ENCODE data around the gene NUP188.

DNA sequence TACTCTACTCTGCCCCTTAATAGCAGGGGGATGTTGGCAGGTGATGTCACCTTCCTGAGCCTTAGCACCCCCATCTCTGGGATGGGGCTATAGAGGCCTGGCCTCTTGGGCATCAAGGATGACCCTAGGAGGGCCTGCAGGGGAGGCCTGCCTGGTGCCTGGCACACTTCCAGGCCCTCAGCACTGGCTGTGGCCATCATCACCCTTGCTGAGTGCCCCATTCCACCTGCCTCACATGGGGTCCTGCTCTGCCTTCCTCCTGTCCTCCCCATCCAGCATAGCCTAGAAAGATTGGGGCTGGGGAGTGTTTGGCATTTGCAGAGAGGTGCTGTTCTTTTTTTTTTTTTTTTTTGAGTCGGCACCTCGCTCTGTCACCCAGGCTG lies 44.4 kb upstream of the NUP188 start:
- TF ChIP-seq, protein P1, sequence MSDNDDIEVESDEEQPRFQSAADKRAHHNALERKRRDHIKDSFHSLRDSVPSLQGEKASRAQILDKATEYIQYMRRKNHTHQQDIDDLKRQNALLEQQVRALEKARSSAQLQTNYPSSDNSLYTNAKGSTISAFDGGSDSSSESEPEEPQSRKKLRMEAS (IDR thresholded peaks at IDR 0.05), result no peak
- TF ChIP-seq, protein P2, sequence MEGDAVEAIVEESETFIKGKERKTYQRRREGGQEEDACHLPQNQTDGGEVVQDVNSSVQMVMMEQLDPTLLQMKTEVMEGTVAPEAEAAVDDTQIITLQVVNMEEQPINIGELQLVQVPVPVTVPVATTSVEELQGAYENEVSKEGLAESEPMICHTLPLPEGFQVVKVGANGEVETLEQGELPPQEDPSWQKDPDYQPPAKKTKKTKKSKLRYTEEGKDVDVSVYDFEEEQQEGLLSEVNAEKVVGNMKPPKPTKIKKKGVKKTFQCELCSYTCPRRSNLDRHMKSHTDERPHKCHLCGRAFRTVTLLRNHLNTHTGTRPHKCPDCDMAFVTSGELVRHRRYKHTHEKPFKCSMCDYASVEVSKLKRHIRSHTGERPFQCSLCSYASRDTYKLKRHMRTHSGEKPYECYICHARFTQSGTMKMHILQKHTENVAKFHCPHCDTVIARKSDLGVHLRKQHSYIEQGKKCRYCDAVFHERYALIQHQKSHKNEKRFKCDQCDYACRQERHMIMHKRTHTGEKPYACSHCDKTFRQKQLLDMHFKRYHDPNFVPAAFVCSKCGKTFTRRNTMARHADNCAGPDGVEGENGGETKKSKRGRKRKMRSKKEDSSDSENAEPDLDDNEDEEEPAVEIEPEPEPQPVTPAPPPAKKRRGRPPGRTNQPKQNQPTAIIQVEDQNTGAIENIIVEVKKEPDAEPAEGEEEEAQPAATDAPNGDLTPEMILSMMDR (IDR thresholded peaks at IDR 0.05; ENCODE audit: low read depth, low read length, missing input control), result no peak
- TF ChIP-seq, protein P3, sequence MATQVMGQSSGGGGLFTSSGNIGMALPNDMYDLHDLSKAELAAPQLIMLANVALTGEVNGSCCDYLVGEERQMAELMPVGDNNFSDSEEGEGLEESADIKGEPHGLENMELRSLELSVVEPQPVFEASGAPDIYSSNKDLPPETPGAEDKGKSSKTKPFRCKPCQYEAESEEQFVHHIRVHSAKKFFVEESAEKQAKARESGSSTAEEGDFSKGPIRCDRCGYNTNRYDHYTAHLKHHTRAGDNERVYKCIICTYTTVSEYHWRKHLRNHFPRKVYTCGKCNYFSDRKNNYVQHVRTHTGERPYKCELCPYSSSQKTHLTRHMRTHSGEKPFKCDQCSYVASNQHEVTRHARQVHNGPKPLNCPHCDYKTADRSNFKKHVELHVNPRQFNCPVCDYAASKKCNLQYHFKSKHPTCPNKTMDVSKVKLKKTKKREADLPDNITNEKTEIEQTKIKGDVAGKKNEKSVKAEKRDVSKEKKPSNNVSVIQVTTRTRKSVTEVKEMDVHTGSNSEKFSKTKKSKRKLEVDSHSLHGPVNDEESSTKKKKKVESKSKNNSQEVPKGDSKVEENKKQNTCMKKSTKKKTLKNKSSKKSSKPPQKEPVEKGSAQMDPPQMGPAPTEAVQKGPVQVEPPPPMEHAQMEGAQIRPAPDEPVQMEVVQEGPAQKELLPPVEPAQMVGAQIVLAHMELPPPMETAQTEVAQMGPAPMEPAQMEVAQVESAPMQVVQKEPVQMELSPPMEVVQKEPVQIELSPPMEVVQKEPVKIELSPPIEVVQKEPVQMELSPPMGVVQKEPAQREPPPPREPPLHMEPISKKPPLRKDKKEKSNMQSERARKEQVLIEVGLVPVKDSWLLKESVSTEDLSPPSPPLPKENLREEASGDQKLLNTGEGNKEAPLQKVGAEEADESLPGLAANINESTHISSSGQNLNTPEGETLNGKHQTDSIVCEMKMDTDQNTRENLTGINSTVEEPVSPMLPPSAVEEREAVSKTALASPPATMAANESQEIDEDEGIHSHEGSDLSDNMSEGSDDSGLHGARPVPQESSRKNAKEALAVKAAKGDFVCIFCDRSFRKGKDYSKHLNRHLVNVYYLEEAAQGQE (IDR thresholded peaks at IDR 0.05), result no peak
- TF ChIP-seq RAD21 (IDR thresholded peaks at IDR 0.05) (no peak), SP1 (IDR thresholded peaks at IDR 0.05) (no peak), RXRA (IDR thresholded peaks at IDR 0.05) (no peak), FOXA1 (IDR thresholded peaks at IDR 0.05) (no peak), JUND (IDR thresholded peaks at IDR 0.05) (no peak)
- TF ChIP-seq, protein P4, sequence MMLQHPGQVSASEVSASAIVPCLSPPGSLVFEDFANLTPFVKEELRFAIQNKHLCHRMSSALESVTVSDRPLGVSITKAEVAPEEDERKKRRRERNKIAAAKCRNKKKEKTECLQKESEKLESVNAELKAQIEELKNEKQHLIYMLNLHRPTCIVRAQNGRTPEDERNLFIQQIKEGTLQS (IDR thresholded peaks at IDR 0.05), result no peak
- TF ChIP-seq, protein P5, sequence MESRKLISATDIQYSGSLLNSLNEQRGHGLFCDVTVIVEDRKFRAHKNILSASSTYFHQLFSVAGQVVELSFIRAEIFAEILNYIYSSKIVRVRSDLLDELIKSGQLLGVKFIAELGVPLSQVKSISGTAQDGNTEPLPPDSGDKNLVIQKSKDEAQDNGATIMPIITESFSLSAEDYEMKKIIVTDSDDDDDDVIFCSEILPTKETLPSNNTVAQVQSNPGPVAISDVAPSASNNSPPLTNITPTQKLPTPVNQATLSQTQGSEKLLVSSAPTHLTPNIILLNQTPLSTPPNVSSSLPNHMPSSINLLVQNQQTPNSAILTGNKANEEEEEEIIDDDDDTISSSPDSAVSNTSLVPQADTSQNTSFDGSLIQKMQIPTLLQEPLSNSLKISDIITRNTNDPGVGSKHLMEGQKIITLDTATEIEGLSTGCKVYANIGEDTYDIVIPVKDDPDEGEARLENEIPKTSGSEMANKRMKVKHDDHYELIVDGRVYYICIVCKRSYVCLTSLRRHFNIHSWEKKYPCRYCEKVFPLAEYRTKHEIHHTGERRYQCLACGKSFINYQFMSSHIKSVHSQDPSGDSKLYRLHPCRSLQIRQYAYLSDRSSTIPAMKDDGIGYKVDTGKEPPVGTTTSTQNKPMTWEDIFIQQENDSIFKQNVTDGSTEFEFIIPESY (IDR thresholded peaks at IDR 0.05), result no peak

Measured in liver (tissue), 3 donors.